Activated CD4-positive, alpha-beta T cell treated with anti-CD3 and anti-CD28 coated beads, Interleukin-2, amount 50 U/mL, for 24 hours (primary cell): ENCODE results near the gene SCGB1D2.
"Not testable (repeated sequence)": the region's sequence is repeated elsewhere in the genome, so short reads cannot be mapped to it uniquely, and the experiment has no call there.

Source experiments
- DNase-seq, 2 donors: peaks; one replicate each; pipeline ENCODE4 v3.0.0-alpha.2; 2020; ENCODE audit warnings: low read depth in 1 of 2, low spot score in 1 of 2

Gene SCGB1D2, protein sequence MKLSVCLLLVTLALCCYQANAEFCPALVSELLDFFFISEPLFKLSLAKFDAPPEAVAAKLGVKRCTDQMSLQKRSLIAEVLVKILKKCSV

DNA sequence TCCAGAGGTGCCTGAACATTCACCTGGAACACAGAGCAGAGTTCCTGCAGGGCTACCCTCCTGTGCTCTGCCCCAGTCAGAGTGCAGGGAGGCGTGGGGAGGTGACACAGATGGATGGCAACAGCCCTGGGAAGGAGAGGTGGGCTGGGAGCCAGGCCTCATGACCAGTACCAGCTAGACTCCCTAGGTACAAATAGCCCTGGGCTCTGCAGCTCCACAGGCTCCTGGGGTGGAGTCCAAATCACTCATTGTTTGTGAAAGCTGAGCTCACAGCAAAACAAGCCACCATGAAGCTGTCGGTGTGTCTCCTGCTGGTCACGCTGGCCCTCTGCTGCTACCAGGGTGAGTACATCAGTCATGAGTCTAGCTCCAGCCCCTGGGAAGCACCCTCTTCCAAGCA, at the start of gene SCGB1D2:
TSS of gene SCGB1D2 (plus strand) at position 219 of the 400 bp plus-strand sequence. CDS start at position 288, 69 bp downstream.
- no peak for DNase-seq

DNA sequence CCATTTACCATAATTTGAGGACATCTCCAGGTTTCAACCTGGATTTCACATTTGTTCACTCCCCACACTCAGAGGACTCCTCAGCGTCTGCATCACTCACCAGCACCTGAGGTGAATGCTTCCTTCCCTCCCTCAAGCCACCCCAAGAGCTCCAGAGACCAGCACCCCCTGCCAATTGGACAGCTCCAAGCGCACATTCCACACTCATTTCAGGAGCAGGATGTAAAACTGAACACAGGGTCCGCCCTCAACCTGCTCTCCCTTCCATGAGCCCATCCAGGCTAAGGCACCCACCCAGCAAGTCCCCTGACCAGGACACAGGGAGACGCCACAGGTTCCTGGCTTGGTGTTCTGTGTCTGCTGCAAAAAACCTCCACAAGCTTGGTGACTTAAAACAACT, 48.1 kb upstream of the SCGB1D2 start:
- DNase-seq = no peak

DNA sequence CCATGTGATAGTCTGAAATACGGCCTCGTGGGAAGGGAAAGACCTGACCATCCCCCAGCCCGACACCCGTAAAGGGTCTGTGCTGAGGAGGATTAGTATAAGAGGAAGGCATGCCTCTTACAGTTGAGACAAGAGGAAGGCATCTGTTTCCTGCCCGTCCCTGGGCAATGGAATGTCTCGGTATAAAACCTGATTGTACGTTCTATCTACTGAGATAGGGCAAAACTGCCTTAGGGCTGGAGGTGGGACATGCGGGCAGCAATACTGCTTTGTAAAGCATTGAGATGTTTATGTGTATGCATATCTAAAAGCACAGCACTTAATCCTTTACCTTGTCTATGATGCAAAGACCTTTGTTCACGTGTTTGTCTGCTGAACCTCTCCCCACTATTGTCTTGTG, 47.0 kb upstream of the SCGB1D2 start:
- not testable (repeated sequence) for DNase-seq

DNA sequence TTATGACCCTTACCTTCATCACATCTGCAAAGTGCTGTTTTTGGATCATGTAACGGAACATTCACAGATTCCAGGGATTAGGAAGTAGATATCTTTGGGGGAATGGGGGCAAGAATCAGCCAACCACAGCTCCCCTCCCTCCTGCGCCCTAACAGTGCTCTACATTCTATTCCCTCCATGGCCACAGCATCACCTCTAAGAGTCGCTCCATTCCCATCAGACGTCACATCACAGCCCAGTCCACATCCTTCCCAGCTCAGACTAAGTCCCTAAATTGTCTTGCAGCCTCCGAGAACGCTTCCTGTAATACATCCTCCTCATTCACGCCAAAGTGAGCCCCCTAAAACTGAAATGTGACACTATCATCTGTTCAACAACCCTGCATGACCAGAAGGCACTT, 46.1 kb upstream of the SCGB1D2 start:
- DNase-seq = no peak

DNA sequence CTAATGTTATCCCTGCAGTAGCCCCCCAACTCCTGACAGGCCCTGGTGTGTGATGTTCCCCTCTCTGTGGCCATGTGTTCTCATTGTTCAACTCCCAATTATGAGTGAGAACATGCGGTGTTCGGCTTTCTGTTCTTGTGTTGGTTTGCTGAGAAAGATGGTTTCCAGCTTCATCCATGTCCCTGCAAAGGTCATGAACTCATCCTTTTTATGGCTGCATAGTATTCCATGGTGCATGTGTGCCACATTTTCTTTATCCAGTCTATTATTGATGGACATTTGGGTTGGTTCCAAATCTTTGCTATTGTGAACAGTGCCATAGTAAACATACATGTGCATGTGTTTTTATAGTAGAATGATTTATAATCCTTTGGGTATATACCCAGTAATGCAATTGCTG, 44.6 kb upstream of the SCGB1D2 start:
- not testable (repeated sequence) for DNase-seq

DNA sequence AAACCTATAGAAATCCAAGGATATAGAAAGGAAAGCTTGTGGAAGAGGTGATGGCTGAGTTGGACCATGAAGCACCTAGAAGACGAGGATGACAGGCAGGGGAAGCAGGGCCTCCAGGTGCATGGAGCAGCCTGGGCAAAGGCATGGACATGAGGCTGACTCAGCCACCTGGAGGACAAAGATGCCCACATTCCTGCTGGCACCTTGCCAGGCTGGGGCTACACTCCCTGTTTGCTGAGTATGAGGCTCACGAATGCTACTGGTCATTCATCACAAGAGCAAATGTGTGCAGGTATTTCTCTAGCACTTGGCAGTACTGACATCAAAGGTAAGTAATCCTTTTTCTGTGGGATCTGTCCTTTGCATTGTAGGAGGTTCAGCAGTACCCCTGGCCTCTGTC, 40.7 kb upstream of the SCGB1D2 start:
- no peak for DNase-seq

DNA sequence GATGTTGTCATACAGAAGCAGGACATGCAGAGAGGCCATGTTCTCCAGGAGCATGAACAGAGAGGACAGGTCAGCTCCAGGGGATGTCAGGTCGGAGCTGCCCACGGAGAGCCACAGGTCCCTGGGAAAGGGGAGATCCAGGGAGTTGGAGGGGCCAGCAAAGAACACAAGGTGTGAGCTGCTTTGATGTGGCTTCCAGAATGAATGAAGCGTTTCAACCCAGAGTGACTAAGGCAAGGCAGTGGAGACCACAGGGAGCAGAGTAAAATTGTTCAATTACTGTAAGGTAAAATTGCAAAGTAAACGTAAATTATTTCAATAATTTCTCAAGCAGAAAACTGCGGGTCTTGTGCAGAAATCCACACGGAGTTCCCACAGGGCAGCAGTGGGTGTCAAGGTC, 39.1 kb upstream of the SCGB1D2 start:
- DNase-seq = no peak

DNA sequence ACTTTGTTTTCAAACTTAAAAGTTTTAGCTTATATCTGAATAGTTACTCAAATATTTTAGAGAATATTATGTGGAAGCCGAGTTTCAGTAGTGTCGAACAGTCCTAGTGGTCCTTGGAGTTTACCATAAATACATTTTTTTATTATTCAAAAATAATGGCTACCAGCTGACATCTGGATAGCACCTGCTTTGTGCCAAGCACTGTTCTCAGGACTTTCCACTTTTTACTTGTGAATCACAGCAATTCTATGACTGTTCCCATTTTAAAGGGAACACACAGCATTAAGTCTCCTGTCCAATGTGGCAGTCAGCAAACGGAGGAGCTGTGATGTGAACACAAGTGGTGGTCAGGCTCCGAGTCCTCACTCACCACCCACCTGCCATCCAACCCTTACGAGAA, 37.6 kb upstream of the SCGB1D2 start:
- no peak for DNase-seq

DNA sequence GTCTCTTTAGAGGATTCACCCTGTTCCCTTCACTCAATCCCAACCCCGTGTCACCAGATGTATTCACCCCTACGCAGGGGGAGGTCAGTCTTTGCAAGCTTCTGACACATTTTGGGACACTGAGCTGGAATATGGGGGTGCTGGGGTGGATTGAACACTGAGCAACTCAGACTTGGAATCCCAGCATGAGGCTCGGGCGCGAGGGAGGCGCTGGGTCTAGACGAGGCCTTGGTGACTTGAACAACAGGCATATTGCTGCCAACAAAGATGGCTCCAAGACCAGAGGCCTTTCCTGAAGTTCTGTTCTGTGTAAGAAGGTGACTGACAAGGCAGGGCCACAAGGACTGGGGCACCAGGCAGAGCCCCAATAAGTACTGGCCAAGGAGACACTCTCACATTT, 36.6 kb upstream of the SCGB1D2 start:
- no peak for DNase-seq

DNA sequence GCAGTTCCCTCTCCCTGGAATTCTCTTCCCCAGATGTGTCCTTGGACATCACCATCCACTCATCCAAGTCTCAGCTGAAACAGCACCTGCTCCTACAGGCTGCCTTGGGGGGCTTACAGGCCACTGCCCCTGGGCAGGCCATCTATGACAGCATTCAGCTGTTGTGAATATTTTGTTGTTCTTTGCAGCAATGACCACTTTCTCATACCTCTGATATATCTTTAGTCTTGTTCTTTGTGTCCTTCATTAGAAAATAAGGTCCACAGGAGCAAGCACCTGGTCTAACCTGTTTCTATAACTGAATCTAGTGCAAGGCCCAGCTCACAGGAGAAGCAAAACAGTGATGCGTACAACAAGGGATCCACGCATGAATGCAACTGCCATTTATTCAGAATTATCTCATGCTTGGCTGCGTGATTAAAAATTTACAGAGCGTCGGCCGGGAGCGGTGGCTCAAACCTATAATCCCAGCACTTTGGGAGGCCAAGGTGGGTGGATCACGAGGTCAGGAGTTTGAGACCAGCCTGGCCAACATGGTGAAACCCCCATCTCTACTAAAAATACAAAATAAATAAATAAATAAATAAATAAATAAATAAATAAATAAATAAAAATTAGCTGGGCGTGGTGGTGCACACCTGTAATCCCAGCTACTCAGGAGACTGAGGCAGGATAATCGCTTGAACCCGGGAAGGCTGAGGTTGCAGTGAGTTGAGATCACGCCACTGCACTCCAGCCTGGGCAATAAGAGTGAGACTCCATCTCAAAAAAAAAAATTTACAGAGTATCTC, 35.6 kb upstream of the SCGB1D2 start:
- not testable (repeated sequence) for DNase-seq

DNA sequence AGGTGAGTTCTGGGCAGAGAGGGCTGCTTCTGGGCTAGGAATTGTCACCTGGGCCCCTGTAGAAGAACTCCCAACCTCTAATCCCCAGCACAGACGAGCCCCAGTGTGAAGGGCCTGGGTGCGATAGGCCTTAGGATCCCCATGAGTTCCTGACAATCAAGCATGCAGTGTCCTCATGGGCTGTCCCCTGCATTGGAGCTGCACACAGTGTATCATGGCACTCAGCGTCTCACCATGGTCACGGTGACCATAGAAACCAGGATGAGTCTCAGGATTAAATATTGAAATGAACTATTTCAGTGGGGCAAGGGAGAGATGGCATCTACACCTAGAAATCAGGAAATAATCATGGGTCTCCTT, 33.3 kb upstream of the SCGB1D2 start:
- DNase-seq = no peak

DNA sequence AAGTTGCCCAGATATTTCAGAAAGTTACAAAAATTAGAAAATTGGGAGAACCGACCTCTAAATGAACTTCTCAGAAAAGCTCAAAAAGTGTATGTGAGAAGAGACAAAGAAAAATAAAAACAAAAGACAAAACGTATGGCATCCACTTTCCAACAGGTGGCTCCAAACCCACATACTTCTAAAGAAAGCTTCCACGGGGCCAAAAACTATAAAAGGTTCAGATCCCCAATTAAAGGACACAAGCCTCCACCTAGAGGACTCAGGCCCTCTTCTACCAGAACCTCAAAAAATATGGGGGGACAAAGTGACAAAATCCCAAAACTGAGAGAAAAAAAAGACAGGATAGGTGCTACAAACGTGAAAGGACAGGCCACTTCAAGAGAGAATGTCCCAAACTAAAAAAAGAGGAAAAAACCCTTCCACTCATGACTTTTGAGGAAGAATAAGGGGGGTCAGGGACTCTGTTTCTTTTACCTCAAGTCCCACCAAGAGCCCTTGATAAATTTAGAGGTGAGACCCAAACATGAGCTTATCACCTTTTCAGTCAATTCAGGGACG, 24.8 kb upstream of the SCGB1D2 start:
- DNase-seq = no peak

DNA sequence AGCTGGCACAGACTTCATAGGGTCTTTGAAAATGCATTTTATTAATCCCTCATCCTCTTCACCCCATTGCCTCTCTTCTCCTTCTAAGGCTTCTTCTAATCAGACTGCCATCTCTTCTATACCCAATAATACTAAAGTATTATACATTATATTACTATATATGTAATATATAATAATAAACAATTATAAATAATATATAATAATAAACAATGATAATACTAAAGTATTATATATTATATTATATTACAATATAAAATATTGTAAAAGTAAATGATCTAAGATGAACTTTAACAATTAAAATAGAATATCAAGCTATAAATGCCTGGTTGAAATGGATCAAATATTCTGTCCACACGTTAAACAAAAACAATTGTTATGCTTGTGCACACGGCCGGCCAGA, 20.5 kb upstream of the SCGB1D2 start:
- DNase-seq = no peak

DNA sequence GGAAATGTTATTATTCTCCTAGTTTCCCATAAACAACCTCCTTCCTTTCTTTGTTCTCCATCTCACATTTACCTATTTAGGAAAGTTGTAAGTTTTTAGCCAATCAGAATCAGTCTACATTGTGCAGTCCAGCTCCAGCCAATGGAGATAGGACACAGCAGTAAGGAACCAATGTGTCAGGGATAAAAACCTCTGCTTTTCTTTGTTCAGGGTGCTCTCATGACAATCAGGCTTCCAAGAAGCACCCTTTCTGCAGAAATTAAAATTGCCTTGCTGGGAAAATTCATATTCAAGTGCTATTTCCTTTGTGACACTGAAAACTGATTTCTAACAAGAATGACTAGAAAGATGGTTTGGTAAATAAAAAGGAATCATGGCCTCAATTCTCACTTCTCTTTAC, 18.9 kb upstream of the SCGB1D2 start:
- DNase-seq = no peak

DNA sequence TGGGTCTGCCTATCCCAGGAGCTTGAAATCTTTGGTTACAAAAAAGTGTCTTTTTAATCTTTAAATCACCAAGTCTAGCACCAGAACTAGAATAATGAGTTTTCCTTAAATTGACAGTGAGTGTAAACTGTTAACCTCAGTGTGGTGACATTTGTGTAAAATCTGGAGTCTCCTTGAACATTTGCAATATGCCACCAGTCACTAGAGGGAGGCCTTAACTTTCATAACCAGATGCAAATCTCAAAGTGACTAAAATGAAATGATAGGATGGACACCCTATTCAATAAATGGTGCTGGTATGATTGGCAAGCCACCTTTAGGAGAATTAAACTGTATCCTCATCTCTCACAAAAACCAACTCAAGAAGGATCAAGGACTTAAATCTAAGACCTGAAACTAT, 8.3 kb upstream of the SCGB1D2 start:
- DNase-seq = no peak

DNA sequence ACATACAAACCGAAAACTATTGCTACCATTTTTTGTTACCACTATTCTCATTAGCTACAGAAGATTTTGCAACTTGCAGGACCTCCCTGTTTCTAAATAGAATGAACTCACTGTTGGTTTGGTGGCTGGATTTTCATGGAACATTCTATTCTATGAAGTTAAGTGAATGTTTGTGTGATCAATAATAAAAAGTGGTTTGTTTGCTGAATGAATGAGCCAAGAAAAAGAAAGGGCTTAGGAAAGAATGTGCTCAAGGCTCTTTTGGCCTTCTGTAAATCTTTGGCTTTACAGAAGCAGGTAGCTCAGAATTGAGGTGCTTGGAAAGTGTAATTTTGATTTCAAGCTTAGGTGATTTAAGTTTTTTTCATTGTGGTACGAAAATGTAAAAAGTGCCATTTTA, 5.9 kb upstream of the SCGB1D2 start:
- DNase-seq = no peak

DNA sequence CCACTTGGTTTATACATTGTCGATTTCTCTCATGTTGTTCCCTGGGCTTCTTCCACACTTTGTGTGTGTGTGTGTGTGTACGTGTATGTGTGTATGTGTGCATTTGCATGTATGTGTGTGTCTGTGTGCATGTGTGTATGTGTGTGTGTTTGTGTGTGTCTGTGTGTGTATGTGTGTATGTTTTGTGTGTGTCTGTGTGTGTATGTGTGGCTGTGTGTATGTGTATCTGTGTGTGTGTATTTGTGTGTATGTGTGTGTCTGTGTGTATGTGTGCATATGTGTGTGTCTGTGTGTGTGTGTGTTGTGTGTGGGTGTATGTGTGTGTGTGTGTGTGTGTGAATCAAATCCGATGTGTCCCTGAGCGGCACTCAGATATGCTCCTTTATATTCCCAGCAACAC, 4.5 kb upstream of the SCGB1D2 start:
- DNase-seq = no peak

DNA sequence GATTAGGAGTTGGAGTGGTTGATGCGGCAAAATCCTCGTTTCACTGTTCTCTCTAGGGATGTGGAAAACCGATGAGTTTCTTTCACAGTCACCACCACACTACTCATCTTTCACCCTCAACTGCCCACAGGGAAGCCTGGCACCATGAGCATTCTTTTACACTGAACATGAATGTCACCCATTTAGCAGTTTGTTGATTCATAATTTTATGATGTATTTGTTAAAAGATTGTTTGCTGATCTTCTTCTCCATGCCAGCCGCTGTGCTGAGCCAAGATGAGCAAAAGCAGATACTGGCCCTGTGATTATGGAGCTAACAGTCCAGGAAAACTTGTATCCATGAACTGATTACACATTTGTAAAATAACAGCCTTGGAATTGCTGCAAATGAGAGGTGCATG, 3.9 kb upstream of the SCGB1D2 start:
- DNase-seq = no peak

DNA sequence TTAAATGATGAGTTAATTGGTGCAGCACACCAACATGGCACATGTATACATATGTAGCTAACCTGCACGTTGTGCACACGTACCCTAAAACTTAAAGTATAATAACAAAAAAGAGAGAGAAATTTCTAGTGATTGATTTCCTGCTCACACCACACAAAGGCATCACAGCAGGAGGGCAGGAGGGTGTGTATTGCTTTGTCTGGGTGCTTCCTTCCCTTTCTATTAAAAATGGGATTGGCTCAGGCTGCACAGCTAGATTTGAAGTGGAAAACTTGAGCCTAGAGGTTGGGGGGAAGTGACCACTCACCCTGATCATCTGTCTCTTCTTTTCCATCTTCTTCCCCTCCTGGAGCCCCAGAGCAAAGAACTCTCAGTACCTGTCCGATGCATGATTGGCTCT, 944 bp upstream of the SCGB1D2 start:
- DNase-seq = no peak

DNA sequence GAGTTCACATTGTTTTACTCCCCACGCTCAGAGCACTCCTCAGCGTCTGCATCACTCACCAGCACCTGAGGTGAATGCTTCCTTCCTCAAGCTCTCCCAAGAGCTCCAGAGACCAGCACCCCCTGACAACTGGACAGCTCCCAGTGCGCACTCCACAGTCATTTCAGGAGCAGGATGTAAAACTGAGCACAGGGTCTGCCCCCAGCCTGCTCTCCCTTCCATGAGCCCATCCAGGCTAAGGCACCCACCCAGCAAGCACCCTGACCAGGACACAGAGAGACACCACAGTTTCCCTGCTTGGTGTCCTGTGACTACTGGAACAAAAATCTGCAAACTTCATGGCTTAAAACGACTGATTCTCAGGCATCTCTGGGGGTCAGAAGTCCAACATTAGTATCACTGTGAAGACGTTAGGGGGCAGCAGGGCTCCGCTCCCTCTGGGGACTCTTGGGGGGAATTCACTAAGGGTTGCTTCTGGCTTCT, 3.3 kb downstream of the SCGB1D2 start:
- DNase-seq = no peak

DNA sequence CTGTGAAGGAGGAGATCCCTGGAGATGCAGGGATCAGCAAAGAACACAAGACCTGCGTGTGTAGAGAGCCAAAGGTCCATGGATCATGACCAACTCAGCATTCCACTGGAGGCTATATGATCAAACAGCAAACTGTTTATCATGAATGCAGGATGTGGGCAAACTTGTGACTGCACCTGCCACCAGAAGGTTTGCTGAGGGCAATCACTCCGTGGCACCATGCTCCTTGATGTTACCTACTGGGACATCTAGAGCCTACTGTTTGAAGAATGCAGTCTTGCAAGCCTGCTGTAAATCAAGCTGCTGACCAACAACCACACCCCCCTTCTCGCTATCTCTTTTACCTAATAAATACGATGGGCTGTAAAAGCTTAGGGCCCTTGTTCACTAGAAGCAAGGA, 9.7 kb downstream of the SCGB1D2 start:
- DNase-seq = no peak

DNA sequence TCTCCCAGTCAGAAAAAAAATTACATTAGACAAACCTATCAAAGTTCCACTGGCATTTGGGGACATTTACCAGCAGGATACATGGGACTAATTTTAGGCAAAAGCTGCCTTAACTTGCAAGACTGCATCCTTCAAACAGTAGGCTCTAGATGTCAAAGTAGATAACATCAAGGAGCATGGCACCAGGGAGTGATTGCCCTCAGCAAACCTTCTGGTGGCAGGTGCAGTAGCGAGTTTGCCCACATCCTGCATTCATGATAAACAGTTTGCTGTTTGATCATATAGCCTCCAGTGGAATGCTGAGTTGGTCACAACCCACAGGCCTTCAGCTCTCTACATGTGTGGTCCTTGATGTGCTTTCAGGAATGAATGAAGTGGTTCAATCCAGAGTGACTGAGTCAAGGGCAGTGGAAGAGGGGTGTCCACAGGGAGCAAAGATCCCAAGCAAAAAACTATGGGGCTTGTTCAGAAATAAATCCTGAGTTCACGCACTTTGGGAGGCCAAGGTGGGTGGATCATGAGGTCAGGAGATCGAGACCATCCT, 12.0 kb downstream of the SCGB1D2 start:
- no peak for DNase-seq

DNA sequence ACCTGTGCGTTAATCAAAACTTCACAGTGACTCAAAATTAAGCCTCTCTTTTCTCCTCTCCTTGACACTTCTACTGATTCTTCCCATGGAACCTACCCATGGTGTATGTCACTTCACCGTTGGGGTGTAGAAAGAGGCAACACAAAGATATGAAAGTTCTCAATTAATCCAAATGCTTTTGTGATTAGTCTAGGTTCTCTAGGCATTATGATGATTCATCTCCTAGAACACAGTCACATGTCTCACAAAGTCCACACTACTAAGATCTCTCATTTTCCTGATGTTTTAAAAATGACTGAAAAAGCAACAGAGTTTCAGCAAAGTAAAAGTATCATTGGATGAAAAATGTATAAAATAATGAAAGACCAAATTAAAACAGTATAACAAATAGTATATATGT, 14.2 kb downstream of the SCGB1D2 start:
- DNase-seq = no peak
